ENCODE data around the gene SNRK. TPM values are rescaled to one million over a fixed set of nuclear protein-coding genes. Genes with fewer than 3 reads are reported as not detected.

SNRK gene
- total and polyA plus RNA-seq, 9 of the 15 experiments (the other 6 are each of a cell fraction or from before 2014, with no cell fraction given): 1.7 to 12.3 (median 7.3) TPM

DNA sequence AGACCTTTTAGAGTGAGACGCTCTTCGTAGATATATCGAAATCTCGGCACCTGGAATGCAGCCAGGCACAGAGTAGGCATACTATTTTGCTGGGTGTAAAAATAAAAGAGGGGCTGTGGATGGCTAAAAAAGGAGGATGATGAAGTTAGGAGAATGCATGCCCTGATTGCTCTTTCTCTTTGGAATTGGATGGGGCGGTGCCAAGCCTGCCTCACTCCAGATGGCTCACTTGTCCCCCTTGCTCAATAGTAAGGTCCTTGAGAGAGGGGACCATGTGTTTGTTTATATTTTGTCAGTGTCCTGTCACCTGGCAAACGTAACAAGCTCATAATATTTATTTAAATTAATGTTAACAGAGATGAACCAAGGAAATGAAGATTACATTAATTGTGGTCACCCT lies 33.0 kb downstream of the SNRK start:
- ChIA-PET CTCF (ENCODE audit: low intra/inter-chr PET ratio) (no interaction called here), POLR2A (interaction anchor here (1.6 to 1.7 kb wide), 2 partner anchors 8 to 9 kb away, joined by 6 read pairs; no protein-coding TSS in a partner anchor)
- Histone ChIP-seq H2AFZ (ENCODE audit: low read depth, low read length) (no peak overlapping the region), H3K27ac (ENCODE audit: extremely low read depth, low read depth, low read length) (no peak overlapping the region), H3K79me2 (ENCODE audit: control insufficient read depth, insufficient read depth, low read length) (peaks cover 7% of the 10 kb centered on the region; the same call in 1 of the 3 replicates), H3K36me3 (ENCODE audit: control insufficient read depth, insufficient read depth, low read length) (no peaks in the 10 kb centered on the region), H3K27me3 (ENCODE audit: control insufficient read depth in 2 of 2, insufficient read depth in 2 of 2, low read length in 2 of 2) (no peaks in the 10 kb centered on the region; a peak in 1 of 5 replicates), H3K4me2 (ENCODE audit: insufficient read depth, low read length) (no peak overlapping the region), H3K9me3 (replicated peaks; ENCODE audit: control insufficient read depth, insufficient read depth, low read depth, low read length) (no peaks in the 10 kb centered on the region), H4K20me1 (replicated peaks; ENCODE audit: control insufficient read depth, insufficient read depth, low read length) (peaks cover 3% of the 10 kb centered on the region; the same call in 1 of the 2 replicates), H3K4me1 (replicated peaks in 1 of 2; ENCODE audit: control insufficient read depth in 2 of 2, insufficient read depth in 2 of 2, low read length in 2 of 2) (no peaks in the 10 kb centered on the region), H3K9ac (ENCODE audit: insufficient read depth in 1 of 2, low read depth in 2 of 2, low read length in 2 of 2) (no peak overlapping the region), H3K4me3 (no peak overlapping the region), H3K9me1 (ENCODE audit: control insufficient read depth, insufficient read depth, low read length) (no peaks in the 10 kb centered on the region)
- intact Hi-C loops (cut with micrococcal nuclease) (no loop called here), in situ Hi-C loops (cut with MboI) (no loop called here)
- DNase-seq (ENCODE audit: extremely low read depth in 1 of 4, low spot score in 3 of 4) (no peak), FAIRE-seq (no peak), ATAC-seq (no peak)
- no TSS peak for BruUV-seq (replicated peaks)
- WGBS (ENCODE audit: insufficient coverage, low coverage, missing lambda C conversion rate): 80% methylated on average over 6 of the region's 6 CpGs
- TF ChIP-seq, protein P1, sequence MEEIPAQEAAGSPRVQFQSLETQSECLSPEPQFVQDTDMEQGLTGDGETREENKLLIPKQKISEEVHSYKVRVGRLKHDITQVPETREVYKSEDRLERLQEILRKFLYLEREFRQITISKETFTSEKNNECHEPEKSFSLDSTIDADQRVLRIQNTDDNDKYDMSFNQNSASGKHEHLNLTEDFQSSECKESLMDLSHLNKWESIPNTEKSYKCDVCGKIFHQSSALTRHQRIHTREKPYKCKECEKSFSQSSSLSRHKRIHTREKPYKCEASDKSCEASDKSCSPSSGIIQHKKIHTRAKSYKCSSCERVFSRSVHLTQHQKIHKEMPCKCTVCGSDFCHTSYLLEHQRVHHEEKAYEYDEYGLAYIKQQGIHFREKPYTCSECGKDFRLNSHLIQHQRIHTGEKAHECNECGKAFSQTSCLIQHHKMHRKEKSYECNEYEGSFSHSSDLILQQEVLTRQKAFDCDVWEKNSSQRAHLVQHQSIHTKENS (CRISPR knock-in tag; IDR thresholded peaks at IDR 0.05): no peak
- TF ChIP-seq, protein P2, sequence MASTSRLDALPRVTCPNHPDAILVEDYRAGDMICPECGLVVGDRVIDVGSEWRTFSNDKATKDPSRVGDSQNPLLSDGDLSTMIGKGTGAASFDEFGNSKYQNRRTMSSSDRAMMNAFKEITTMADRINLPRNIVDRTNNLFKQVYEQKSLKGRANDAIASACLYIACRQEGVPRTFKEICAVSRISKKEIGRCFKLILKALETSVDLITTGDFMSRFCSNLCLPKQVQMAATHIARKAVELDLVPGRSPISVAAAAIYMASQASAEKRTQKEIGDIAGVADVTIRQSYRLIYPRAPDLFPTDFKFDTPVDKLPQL (IDR thresholded peaks at IDR 0.05; ENCODE audit: extremely low read depth, insufficient read length): no peak
- TF ChIP-seq ZKSCAN8 (CRISPR knock-in tag; IDR thresholded peaks at IDR 0.05) (no peak), DMBX1 (CRISPR knock-in tag; IDR thresholded peaks at IDR 0.05; ENCODE audit: borderline replicate concordance) (no peak), PTTG1 (tag; IDR thresholded peaks at IDR 0.05; ENCODE audit: low read depth) (no peak), ZNF79 (CRISPR knock-in tag; IDR thresholded peaks at IDR 0.05; ENCODE audit: low read depth) (no peak), KDM1A (IDR thresholded peaks at IDR 0.05) (no peak)
- TF ChIP-seq, protein P3, sequence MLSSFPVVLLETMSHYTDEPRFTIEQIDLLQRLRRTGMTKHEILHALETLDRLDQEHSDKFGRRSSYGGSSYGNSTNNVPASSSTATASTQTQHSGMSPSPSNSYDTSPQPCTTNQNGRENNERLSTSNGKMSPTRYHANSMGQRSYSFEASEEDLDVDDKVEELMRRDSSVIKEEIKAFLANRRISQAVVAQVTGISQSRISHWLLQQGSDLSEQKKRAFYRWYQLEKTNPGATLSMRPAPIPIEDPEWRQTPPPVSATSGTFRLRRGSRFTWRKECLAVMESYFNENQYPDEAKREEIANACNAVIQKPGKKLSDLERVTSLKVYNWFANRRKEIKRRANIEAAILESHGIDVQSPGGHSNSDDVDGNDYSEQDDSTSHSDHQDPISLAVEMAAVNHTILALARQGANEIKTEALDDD (IDR thresholded peaks at IDR 0.05): no peak
- TF ChIP-seq, protein P4, sequence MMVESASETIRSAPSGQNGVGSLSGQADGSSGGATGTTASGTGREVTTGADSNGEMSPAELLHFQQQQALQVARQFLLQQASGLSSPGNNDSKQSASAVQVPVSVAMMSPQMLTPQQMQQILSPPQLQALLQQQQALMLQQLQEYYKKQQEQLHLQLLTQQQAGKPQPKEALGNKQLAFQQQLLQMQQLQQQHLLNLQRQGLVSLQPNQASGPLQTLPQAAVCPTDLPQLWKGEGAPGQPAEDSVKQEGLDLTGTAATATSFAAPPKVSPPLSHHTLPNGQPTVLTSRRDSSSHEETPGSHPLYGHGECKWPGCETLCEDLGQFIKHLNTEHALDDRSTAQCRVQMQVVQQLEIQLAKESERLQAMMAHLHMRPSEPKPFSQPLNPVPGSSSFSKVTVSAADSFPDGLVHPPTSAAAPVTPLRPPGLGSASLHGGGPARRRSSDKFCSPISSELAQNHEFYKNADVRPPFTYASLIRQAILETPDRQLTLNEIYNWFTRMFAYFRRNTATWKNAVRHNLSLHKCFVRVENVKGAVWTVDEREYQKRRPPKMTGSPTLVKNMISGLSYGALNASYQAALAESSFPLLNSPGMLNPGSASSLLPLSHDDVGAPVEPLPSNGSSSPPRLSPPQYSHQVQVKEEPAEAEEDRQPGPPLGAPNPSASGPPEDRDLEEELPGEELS (CRISPR knock-in tag; IDR thresholded peaks at IDR 0.05; ENCODE audit: borderline replicate concordance): no peak
- TF ChIP-seq, protein P5, sequence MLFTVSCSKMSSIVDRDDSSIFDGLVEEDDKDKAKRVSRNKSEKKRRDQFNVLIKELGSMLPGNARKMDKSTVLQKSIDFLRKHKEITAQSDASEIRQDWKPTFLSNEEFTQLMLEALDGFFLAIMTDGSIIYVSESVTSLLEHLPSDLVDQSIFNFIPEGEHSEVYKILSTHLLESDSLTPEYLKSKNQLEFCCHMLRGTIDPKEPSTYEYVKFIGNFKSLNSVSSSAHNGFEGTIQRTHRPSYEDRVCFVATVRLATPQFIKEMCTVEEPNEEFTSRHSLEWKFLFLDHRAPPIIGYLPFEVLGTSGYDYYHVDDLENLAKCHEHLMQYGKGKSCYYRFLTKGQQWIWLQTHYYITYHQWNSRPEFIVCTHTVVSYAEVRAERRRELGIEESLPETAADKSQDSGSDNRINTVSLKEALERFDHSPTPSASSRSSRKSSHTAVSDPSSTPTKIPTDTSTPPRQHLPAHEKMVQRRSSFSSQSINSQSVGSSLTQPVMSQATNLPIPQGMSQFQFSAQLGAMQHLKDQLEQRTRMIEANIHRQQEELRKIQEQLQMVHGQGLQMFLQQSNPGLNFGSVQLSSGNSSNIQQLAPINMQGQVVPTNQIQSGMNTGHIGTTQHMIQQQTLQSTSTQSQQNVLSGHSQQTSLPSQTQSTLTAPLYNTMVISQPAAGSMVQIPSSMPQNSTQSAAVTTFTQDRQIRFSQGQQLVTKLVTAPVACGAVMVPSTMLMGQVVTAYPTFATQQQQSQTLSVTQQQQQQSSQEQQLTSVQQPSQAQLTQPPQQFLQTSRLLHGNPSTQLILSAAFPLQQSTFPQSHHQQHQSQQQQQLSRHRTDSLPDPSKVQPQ (CRISPR knock-in tag; IDR thresholded peaks at IDR 0.05; ENCODE audit: borderline replicate concordance): no peak

Measured in K562 (cell line).